Measurements from ENCODE around the gene KRT4.

DNA sequence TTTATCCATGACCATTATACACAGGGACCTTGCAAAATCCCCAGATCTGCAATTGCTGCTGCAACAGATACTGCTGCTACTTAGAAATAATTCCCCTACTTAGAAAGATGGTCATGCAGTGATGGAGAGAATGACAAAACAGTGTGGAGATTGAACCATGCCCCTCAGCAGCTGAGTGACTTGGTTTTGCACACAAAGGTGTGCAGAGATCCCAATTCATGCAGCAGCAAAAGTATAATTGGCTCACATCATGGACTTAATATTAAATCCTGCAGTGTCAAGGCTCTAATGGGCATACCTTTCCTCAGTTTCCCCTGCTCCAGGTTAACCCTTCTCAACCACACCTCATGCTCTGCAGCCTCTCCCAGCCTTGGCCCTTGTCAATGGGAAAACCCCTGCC is 37.9 kb upstream of the KRT4 start:
- TF ChIP-seq, protein P1, sequence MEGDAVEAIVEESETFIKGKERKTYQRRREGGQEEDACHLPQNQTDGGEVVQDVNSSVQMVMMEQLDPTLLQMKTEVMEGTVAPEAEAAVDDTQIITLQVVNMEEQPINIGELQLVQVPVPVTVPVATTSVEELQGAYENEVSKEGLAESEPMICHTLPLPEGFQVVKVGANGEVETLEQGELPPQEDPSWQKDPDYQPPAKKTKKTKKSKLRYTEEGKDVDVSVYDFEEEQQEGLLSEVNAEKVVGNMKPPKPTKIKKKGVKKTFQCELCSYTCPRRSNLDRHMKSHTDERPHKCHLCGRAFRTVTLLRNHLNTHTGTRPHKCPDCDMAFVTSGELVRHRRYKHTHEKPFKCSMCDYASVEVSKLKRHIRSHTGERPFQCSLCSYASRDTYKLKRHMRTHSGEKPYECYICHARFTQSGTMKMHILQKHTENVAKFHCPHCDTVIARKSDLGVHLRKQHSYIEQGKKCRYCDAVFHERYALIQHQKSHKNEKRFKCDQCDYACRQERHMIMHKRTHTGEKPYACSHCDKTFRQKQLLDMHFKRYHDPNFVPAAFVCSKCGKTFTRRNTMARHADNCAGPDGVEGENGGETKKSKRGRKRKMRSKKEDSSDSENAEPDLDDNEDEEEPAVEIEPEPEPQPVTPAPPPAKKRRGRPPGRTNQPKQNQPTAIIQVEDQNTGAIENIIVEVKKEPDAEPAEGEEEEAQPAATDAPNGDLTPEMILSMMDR (IDR thresholded peaks at IDR 0.05) = no peak
- TF ChIP-seq POLR2A (IDR thresholded peaks at IDR 0.05) = no peak

Measured in testis (tissue), 2 donors.